GM19328 (cell line): ENCODE measurements around the gene FER1L5.

Experiments used
- ATAC-seq: cut with Tn5 transposase; IDR thresholded peaks from one replicate; pipeline ENCODE4 v1.9.1; 2021; ENCODE audit warnings: mild to moderate bottlenecking, moderate library complexity; ENCODE audit not compliant: unreplicated experiment

Gene FER1L5

DNA sequence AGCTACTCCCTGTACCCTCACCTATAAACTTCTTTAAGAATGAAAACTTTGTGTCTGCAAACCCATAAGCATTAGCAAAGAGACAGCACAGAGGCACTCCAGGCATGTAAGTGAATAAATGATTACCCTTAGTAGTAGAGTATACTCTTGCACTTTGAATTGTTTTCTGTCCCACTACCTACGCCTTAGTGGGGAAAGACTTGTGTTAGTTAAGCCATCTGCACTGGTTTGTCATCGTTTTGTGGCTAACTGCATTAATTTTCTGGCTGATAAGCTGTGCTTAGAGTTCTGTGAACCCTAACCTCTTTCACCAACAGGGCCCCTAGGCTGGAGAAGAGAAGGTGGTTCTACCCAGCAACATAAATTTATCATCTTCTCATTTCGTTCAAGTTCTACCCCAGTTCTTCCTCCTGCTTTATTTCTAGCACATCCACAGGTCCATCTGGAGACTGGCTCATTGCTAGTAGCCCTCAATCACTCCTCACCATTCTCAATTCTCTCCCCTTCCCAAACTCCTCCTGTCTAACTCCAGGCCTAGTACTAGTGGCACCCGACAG lies 96.6 kb downstream of the FER1L5 start:
- no peak for ATAC-seq

- ATAC-seq = peak; percentile 99
These were observed 97.3 kb downstream of the FER1L5 start, which contains the start of gene LMAN2L for GRCh38 chr2:96739633-96740428. Gene LMAN2L (minus strand): TSS chr2:96740064. CDS start chr2:96740040, 24 bp downstream.

DNA sequence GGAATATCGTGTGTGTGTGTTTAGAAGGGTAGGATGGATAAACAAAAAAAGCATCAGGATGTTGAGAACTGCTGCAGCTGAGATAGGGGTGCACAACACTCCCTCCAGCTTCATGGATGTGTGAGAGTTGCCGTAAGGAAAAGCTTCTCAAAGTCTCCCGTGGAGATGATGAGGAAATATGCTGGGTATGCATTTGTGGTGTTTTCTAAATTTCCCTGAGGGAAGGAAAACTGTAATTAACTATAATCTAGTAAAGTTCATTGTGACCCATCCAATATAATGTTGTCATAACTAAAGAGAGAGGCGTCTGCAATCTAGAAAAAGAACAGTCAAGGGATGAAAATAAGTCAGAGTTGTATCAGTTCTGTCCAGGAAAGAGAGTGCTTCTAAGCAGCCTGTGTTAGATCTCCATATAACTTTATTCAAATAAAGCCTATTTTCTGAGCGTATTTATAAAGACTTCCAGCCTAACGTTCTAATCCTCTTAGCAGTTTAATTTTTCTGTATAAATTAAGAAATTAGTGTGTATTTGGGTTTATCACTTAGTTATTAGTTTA lies 104.6 kb downstream of the FER1L5 start:
- ATAC-seq = no peak

DNA sequence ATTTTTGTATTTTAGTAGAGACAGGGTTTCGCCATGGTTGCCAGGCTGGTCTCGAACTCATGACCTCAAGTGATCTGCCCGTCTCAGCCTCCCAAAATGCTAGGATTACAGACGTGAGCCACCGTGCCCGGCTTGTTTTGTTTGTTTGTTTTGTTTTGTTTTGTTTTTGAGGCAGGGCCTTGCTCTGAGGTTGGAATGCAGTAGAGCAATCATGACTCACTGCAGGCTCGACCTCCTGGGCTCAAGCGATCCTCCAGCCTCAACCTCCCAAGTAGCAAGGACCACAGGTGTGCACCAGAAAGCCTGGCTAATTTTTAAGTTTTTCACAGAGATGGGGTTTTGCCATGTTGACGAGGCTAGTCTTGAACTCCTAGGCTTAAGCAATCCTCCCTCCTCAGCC lies 109.2 kb downstream of the FER1L5 start:
- ATAC-seq = no peak

- no peak for ATAC-seq
These were observed 111.2 kb downstream of the FER1L5 start for GRCh38 chr2:96753661-96754282.

GRCh38 chr2:96754317-96754716 lies 111.8 kb downstream of the FER1L5 start:
- ATAC-seq = no peak
